IMR-90 (cell line): ENCODE data around the gene ITM2C. TPM values are rescaled to one million over a fixed set of nuclear protein-coding genes. Genes with fewer than 3 reads are reported as not detected.

Experiments used
- ATAC-seq: fragments of 200-7000 bp; cut with Tn5 transposase; 2 replicates; pipeline ENCODE4 v1.9.1; 2020; ENCODE audit warnings: low read depth, mild to moderate bottlenecking, moderate library complexity
- BruUV-seq: library from RNA; stranded (reverse); fragments of 400-500 nt; replicated peaks from 2 replicates; lab custom pipeline; 2021; lab: Mats Ljungman, UMichigan
- CTCF ChIA-PET: fragments of 300-600 bp; formaldehyde crosslinking; extraction: SDS; loops from one replicate; lab custom pipeline; 2021; ENCODE audit warnings: antibody characterized with exemption; lab: Yijun Ruan, JAX
- POLR2A ChIA-PET: fragments of 300-600 bp; sonication (Branson Sonifier 250); formaldehyde crosslinking; loops from one replicate; lab custom pipeline; 2022; ENCODE audit warnings: antibody characterized with exemption; ENCODE audit not compliant: unreplicated experiment; lab: Charles Lee
- DNase-seq: peaks from one replicate; pipeline ENCODE4 v3.0.0; 2013
- H2AFZ ChIP-seq: replicated peaks from 2 replicates; pipeline ENCODE3; 2013; ENCODE audit warnings: low read length, mild to moderate bottlenecking; ENCODE audit not compliant: poor library complexity
- H2AK5ac ChIP-seq: 2 replicates; pipeline ENCODE4 v1.6.1; 2013; ENCODE audit warnings: low read depth, low read length, inconsistent platforms
- H2AK9ac ChIP-seq: replicated peaks from 2 replicates; pipeline ENCODE3; 2013; ENCODE audit warnings: mild to moderate bottlenecking, low read depth, low read length, moderate library complexity; ENCODE audit not compliant: poor library complexity
- H2BK120ac ChIP-seq: 2 replicates; pipeline ENCODE4 v1.6.1; 2013; ENCODE audit warnings: low read depth, low read length, inconsistent platforms
- H2BK15ac ChIP-seq: 3 replicates; pipeline ENCODE4 v1.6.1; 2013; ENCODE audit warnings: low read depth, low read length, inconsistent platforms
- H2BK20ac ChIP-seq: 2 replicates; pipeline ENCODE4 v1.6.1; 2013; ENCODE audit warnings: low read depth, mild to moderate bottlenecking, inconsistent platforms, low read length, moderate library complexity
- H2BK5ac ChIP-seq: 2 replicates; pipeline ENCODE4 v1.6.1; 2013; ENCODE audit warnings: mild to moderate bottlenecking, low read depth, low read length, inconsistent platforms; ENCODE audit not compliant: poor library complexity, severe bottlenecking
- H3K14ac ChIP-seq: replicated peaks from 2 replicates; pipeline ENCODE4 v1.6.1; 2013; ENCODE audit warnings: low read depth, low read length, inconsistent platforms
- H3K18ac ChIP-seq: 2 replicates; pipeline ENCODE4 v1.6.1; 2013; ENCODE audit warnings: low read depth, low read length, control low read depth
- H3K23ac ChIP-seq: 2 replicates; pipeline ENCODE4 v1.6.1; 2013; ENCODE audit warnings: low read depth, low read length, inconsistent platforms
- H3K27ac ChIP-seq: 2 replicates; pipeline ENCODE4 v1.5.1; 2013; ENCODE audit warnings: mild to moderate bottlenecking, control low read depth, low read length; ENCODE audit not compliant: insufficient read depth
- H3K27me3 ChIP-seq: 2 replicates; pipeline ENCODE4 v1.6.1; 2013; ENCODE audit warnings: low read length; ENCODE audit not compliant: control insufficient read depth, insufficient read depth
- H3K36me3 ChIP-seq: 2 replicates; pipeline ENCODE4 v1.6.1; 2013; ENCODE audit warnings: low read length, mixed read lengths; ENCODE audit not compliant: control insufficient read depth, insufficient read depth
- H3K4ac ChIP-seq: 2 replicates; pipeline ENCODE4 v1.6.1; 2013; ENCODE audit warnings: low read depth, low read length, inconsistent platforms
- H3K4me1 ChIP-seq: 2 replicates; pipeline ENCODE4 v1.6.1; 2013; ENCODE audit warnings: low read length, mixed read lengths; ENCODE audit not compliant: control insufficient read depth, insufficient read depth
- H3K4me2 ChIP-seq: 2 replicates; pipeline ENCODE4 v1.6.1; 2013; ENCODE audit warnings: low read depth, mild to moderate bottlenecking, control low read depth, low read length, moderate library complexity
- H3K4me3 ChIP-seq: 2 replicates; pipeline ENCODE4 v1.5.1; 2013; ENCODE audit warnings: low read depth, mild to moderate bottlenecking, control low read depth, low read length, moderate library complexity; ENCODE audit not compliant: insufficient read depth
- H3K56ac ChIP-seq: 2 replicates; pipeline ENCODE4 v1.6.1; 2013; ENCODE audit warnings: low read length, inconsistent platforms; ENCODE audit not compliant: insufficient read depth; ENCODE audit errors: extremely low read depth
- H3K79me1 ChIP-seq, 2 experiments: 2 replicates each; pipeline ENCODE4 v1.6.1; 2013; ENCODE audit warnings: low read length in 2 of 2, inconsistent platforms in 1 of 2, low read depth in 1 of 2
- H3K9ac ChIP-seq: 2 replicates; pipeline ENCODE4 v1.6.1; 2013; ENCODE audit warnings: low read depth, low read length, control low read depth
- H3K9me1 ChIP-seq: 2 replicates; pipeline ENCODE4 v1.6.1; 2013; ENCODE audit warnings: low read length, inconsistent platforms; ENCODE audit not compliant: insufficient read depth
- H3K9me3 ChIP-seq: 2 replicates; pipeline ENCODE4 v1.6.1; 2013; ENCODE audit warnings: low read length; ENCODE audit not compliant: control insufficient read depth, insufficient read depth
- H4K20me1 ChIP-seq: 2 replicates; pipeline ENCODE4 v1.6.1; 2013; ENCODE audit warnings: low read length, inconsistent platforms; ENCODE audit not compliant: insufficient read depth
- H4K5ac ChIP-seq: 2 replicates; pipeline ENCODE4 v1.6.1; 2013; ENCODE audit warnings: mild to moderate bottlenecking, low read depth, low read length, control low read depth
- H4K8ac ChIP-seq, 2 experiments: 2 replicates each; pipeline ENCODE4 v1.6.1; 2013; ENCODE audit warnings: low read depth in 2 of 2, low read length in 2 of 2, control low read depth in 1 of 2, inconsistent platforms in 1 of 2
- H4K91ac ChIP-seq: 2 replicates; pipeline ENCODE4 v1.6.1; 2013; ENCODE audit warnings: low read depth, low read length, inconsistent platforms; ENCODE audit not compliant: insufficient read depth
- CEBPB ChIP-seq: IDR thresholded peaks from 2 replicates; pipeline ENCODE4 v1.6.1; 2012; ENCODE audit warnings: low read depth, low read length, improper control_type of control experiment
- WGBS, 2 experiments: methylation state at CpG; one replicate each; pipeline versions ENCODE4 v1.1.5 to v1.1.7; 2013; ENCODE audit warnings: missing lambda C conversion rate in 2 of 2; ENCODE audit not compliant: insufficient read length in 1 of 2; ENCODE audit errors: extremely low coverage in 2 of 2; 5-methylcytosine and 5-hydroxymethylcytosine counted together
- dilution Hi-C: fragments of 300-500 bp; cut with HindIII; formaldehyde crosslinking; loops from one replicate; pipeline ENCODE4 v1.14.3; 2018; ENCODE audit warnings: low sequenced_read_pairs; ENCODE audit not compliant: unreplicated experiment
- in situ Hi-C: fragments of 300-500 bp; cut with MboI; formaldehyde crosslinking; loops from 3 replicates; pipeline ENCODE4 v1.14.3; 2019; ENCODE audit warnings: low sequenced_read_pairs, inconsistent platforms, mixed read lengths
- intact Hi-C: fragments of 100-400 bp; cut with micrococcal nuclease; formaldehyde crosslinking; loops from 2 replicates; pipeline ENCODE4 v1.10.0; 2022
- polyA plus RNA-seq, 3 experiments: library from polyadenylated mRNA; depleted of rRNA; stranded (reverse); fragments of >200 nt; gene quantifications; 2 replicates each; pipeline ENCODE4 v1.2.3, GENCODE V29; 2012; ENCODE audit warnings: low replicate concordance in 1 of 3
- total RNA-seq: library from RNA; depleted of rRNA; stranded (reverse); fragments of >200 nt; gene quantifications from 2 replicates; pipeline ENCODE4 v1.2.3, GENCODE V29; 2012

ITM2C gene
- total and polyA plus RNA-seq, 2 of the 4 experiments (the other 2 are of a cell fraction): 46.8 to 274 TPM

DNA sequence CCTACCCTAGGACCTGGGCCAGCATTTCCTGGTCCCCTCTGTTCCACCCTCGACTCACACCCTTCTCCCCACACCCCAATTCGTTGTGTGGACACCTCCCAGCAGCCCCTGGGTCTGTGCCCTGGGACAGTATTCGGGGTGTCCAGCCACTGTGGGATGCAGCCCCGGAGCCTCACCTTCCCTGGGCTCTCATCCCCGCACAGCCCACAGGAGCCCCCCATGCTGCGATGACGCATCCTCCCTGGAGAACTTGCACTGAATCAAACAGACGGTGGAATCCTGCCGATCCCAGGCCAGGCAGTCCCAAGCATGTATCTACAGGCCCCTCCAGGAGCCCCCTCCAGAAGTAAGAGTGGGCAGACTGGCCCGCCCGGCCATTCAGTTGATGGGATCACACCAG, 9.7 kb downstream of the ITM2C start:
- 98% methylated on average over 8 of the region's 11 CpGs; no CpG with 5 or more reads in 1 of the 2 experiments for WGBS, 2 experiments
- Histone ChIP-seq H3K9ac (no peak overlapping the region), H2BK120ac (no peak overlapping the region), H2BK5ac (no peak overlapping the region), H3K18ac (no peak overlapping the region), H3K4me3 (no peak overlapping the region), H3K4me2 (no peak overlapping the region), H2BK15ac (no peak overlapping the region), H4K5ac (no peak overlapping the region), H4K91ac (no peak overlapping the region), H3K27me3 (no peaks in the 10 kb centered on the region), H3K56ac (no peak overlapping the region), H2AK9ac (no peak overlapping the region), H3K23ac (no peak overlapping the region), H4K8ac (no peak overlapping the region), H3K14ac (no peak overlapping the region), H3K79me1 (peaks cover 0 to 10% of the 10 kb centered on the region in 2 experiments; a peak in 1 of 4 replicates), H2BK20ac (no peak overlapping the region), H3K27ac (no peak overlapping the region), H3K4ac (no peak overlapping the region), H4K20me1 (peaks cover 11% of the 10 kb centered on the region), H3K36me3 (peaks cover 36% of the 10 kb centered on the region), H3K4me1 (no peaks in the 10 kb centered on the region; the same call in 1 of the 2 replicates), H3K9me3 (no peaks in the 10 kb centered on the region), H2AK5ac (no peak overlapping the region), H3K9me1 (no peaks in the 10 kb centered on the region; the same call in 1 of the 2 replicates), H2AFZ (no peak overlapping the region)
- dilution Hi-C loops: no loop called here
- in situ Hi-C loops: no loop called here
- POLR2A ChIA-PET: no interaction called here
- no TSS peak for BruUV-seq
- intact Hi-C loops: no loop called here
- DNase-seq: no peak
- no peak for ATAC-seq
- TF ChIP-seq CEBPB: no peak
- CTCF ChIA-PET: no interaction called here
